Thyroid gland (tissue), 4 donors: Measurements from ENCODE around the gene BTNL2.

Source experiments
- CTCF ChIP-seq, 6 experiments: fragments of 200-600 bp in 3 of 6; fragments of 450-650 bp in 3 of 6; sonication (generic) in 3 of 6; IDR thresholded peaks; one replicate each; pipeline ENCODE4 v1.5.1; 2016 to 2019; ENCODE audit warnings: antibody characterized with exemption in 6 of 6, mild to moderate bottlenecking in 2 of 6, inconsistent platforms in 1 of 6, moderate library complexity in 1 of 6
- POLR2A ChIP-seq, 2 donors: fragments of 450-650 bp; IDR thresholded peaks; one replicate each; pipeline ENCODE4 v1.6.1; 2017; ENCODE audit warnings: antibody characterized with exemption in 2 of 2, mild to moderate bottlenecking in 2 of 2, moderate library complexity in 1 of 2

- TF ChIP-seq CTCF (IDR thresholded peaks at IDR 0.05) = no peak
- no peak for TF ChIP-seq POLR2A (IDR thresholded peaks at IDR 0.05)
Measured at GRCh38 chr6:32442243-32442667, 35.3 kb upstream of the BTNL2 start.
